Measurements from ENCODE around the gene RAB41.

RAB41 gene

DNA sequence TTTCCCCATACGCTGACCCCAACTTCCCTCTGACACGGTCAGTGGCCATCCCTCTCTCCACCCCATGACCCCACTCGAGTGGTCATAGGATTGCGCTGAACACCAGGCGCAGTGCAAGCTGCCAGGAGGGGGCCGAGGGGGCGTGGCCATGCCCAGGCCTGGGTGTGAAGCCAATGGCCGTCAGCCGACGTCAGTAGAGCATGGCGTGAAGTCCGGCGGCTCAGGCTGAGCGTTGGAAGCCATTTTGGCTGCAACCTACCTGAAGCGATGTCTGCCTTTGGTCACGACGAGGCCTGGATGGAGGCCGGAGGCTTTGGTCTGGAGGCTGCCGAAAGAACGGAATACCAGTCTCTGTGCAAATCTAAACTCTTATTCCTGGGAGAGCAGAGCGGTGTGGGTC lies at the start of gene RAB41:
TSS of gene RAB41 (plus strand) at position 222 of the 400 bp plus-strand sequence. CDS start at position 268, 46 bp downstream.
- Histone ChIP-seq H3K4me3 (ENCODE audit: low read length) (no peak within 1 kb of the TSS), H3K9me3 (replicated peaks; ENCODE audit: insufficient read depth, low read length) (no peaks in the 10 kb centered on the region), H3K4me1 (ENCODE audit: low read length) (no peaks in the 10 kb centered on the region), H3K9ac (ENCODE audit: low read length) (no peak within 1 kb of the TSS), H4K20me1 (ENCODE audit: insufficient read depth, low read length) (no peaks in the 10 kb centered on the region), H3K27ac (ENCODE audit: low read length) (no peak within 1 kb of the TSS), H2AFZ (ENCODE audit: low read length) (no peak within 1 kb of the TSS), H3K36me3 (replicated peaks; ENCODE audit: insufficient read depth, low read length) (no peaks in the 10 kb centered on the region), H3K4me2 (ENCODE audit: low read depth, low read length) (no peak within 1 kb of the TSS), H3K27me3 (replicated peaks; ENCODE audit: insufficient read depth, low read length) (no peaks in the 10 kb centered on the region), H3F3A (ENCODE audit: insufficient read depth, low read length) (no peaks in the 10 kb centered on the region), H3K9me2 (replicated peaks; ENCODE audit: insufficient read depth, low read length) (no peaks in the 10 kb centered on the region), H3K79me2 (ENCODE audit: low read length) (no peaks in the 10 kb centered on the region)
- TF ChIP-seq EZH2phosphoT487 (IDR thresholded peaks at IDR 0.05; ENCODE audit: low read length), result no peak
- no peak for TF ChIP-seq EZH2 (optimal IDR thresholded peaks at IDR 0.05; ENCODE audit: low read depth, low read length)
- TF ChIP-seq, protein P1, sequence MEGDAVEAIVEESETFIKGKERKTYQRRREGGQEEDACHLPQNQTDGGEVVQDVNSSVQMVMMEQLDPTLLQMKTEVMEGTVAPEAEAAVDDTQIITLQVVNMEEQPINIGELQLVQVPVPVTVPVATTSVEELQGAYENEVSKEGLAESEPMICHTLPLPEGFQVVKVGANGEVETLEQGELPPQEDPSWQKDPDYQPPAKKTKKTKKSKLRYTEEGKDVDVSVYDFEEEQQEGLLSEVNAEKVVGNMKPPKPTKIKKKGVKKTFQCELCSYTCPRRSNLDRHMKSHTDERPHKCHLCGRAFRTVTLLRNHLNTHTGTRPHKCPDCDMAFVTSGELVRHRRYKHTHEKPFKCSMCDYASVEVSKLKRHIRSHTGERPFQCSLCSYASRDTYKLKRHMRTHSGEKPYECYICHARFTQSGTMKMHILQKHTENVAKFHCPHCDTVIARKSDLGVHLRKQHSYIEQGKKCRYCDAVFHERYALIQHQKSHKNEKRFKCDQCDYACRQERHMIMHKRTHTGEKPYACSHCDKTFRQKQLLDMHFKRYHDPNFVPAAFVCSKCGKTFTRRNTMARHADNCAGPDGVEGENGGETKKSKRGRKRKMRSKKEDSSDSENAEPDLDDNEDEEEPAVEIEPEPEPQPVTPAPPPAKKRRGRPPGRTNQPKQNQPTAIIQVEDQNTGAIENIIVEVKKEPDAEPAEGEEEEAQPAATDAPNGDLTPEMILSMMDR (IDR thresholded peaks at IDR 0.05; ENCODE audit: low read length), result no peak
- no peak for DNase-seq

DNA sequence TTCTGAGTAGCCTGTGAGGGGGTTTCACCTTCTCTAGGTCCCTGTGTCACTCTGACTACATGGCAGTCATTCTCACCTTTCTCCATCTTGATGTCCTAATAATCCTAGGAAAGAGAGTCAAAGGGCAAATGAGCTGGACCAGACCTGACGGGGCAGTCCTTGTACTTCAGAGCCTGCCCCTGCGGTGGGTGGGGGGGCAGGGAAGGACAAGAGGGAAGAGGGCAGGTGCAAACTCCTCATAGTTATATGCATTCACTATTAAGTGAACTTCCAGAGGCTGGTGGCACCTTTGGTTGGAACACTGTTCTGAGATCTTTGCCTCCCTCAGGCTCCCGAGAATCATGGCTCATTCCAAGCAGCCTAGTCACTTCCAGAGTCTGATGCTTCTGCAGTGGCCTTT lies 47.6 kb upstream of the RAB41 start, which contains the start of gene AWAT1:
TSS of gene AWAT1 (plus strand) at position 301 of the 400 bp plus-strand sequence. CDS start at position 342, 41 bp downstream.
- no peak for TF ChIP-seq EZH2phosphoT487 (IDR thresholded peaks at IDR 0.05; ENCODE audit: low read length)
- TF ChIP-seq, protein P1 (IDR thresholded peaks at IDR 0.05; ENCODE audit: low read length), result no peak
- TF ChIP-seq EZH2 (optimal IDR thresholded peaks at IDR 0.05; ENCODE audit: low read depth, low read length), result no peak
- H3F3A ChIP-seq (ENCODE audit: insufficient read depth, low read length), result no peaks in the 10 kb centered on the region
- no peaks in the 10 kb centered on the region for H3K79me2 ChIP-seq (ENCODE audit: low read length)
- H3K4me1 ChIP-seq (ENCODE audit: low read length), result no peaks in the 10 kb centered on the region
- H3K9ac ChIP-seq (ENCODE audit: low read length), result no peak within 1 kb of the TSS
- H4K20me1 ChIP-seq (ENCODE audit: insufficient read depth, low read length), result no peaks in the 10 kb centered on the region
- no peaks in the 10 kb centered on the region for H3K27me3 ChIP-seq (replicated peaks; ENCODE audit: insufficient read depth, low read length)
- no peaks in the 10 kb centered on the region for H3K9me2 ChIP-seq (replicated peaks; ENCODE audit: insufficient read depth, low read length)
- no peaks in the 10 kb centered on the region for H3K9me3 ChIP-seq (replicated peaks; ENCODE audit: insufficient read depth, low read length)
- H3K36me3 ChIP-seq (replicated peaks; ENCODE audit: insufficient read depth, low read length), result no peaks in the 10 kb centered on the region
- H2AFZ ChIP-seq (ENCODE audit: low read length), result no peak within 1 kb of the TSS
- H3K4me3 ChIP-seq (ENCODE audit: low read length), result no peak within 1 kb of the TSS
- no peak for DNase-seq
- no peak within 1 kb of the TSS for H3K27ac ChIP-seq (ENCODE audit: low read length)
- no peak within 1 kb of the TSS for H3K4me2 ChIP-seq (ENCODE audit: low read depth, low read length)

DNA sequence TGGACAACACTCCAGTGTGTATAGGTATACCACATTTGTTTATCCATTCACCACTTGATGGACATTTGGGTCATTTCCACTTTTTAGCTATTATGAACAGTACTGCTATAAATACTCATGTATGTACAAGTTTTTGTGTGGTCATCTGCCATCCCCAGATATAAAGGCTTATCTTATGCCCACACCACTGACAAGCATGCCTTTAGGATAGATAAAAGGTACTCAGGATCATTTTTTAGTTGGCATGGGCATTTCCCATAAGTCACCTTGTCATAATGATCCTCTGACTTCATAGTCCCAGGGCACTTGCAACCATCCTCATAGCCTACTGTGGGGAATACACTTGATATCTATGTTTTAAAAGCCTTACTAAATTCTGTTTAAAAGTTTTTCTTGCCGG lies 41.2 kb upstream of the RAB41 start:
- Histone ChIP-seq H3K27ac (ENCODE audit: low read length) (no peak overlapping the region), H3K9ac (ENCODE audit: low read length) (no peak overlapping the region), H3K27me3 (replicated peaks; ENCODE audit: insufficient read depth, low read length) (no peaks in the 10 kb centered on the region), H3F3A (ENCODE audit: insufficient read depth, low read length) (no peaks in the 10 kb centered on the region), H3K9me3 (replicated peaks; ENCODE audit: insufficient read depth, low read length) (no peaks in the 10 kb centered on the region), H3K4me1 (ENCODE audit: low read length) (no peaks in the 10 kb centered on the region), H3K9me2 (replicated peaks; ENCODE audit: insufficient read depth, low read length) (no peaks in the 10 kb centered on the region), H3K4me2 (ENCODE audit: low read depth, low read length) (no peak overlapping the region), H4K20me1 (ENCODE audit: insufficient read depth, low read length) (no peaks in the 10 kb centered on the region), H2AFZ (ENCODE audit: low read length) (no peak overlapping the region), H3K4me3 (ENCODE audit: low read length) (no peak overlapping the region), H3K36me3 (replicated peaks; ENCODE audit: insufficient read depth, low read length) (no peaks in the 10 kb centered on the region), H3K79me2 (ENCODE audit: low read length) (no peaks in the 10 kb centered on the region)
- TF ChIP-seq EZH2 (optimal IDR thresholded peaks at IDR 0.05; ENCODE audit: low read depth, low read length) (no peak), EZH2phosphoT487 (IDR thresholded peaks at IDR 0.05; ENCODE audit: low read length) (no peak)
- TF ChIP-seq, protein P1 (IDR thresholded peaks at IDR 0.05; ENCODE audit: low read length), result no peak
- no peak for DNase-seq

Data from MM.1S (cell line).